ENCODE measurements around the gene PXDN.
"Not testable (repeated sequence)": the region's sequence is repeated elsewhere in the genome, so short reads cannot be mapped to it uniquely, and the experiment has no call there.

The PXDN gene

GRCh38 chr2:1782514-1782913, 38.2 kb upstream of the PXDN start:
- no peaks in the 10 kb centered on the region for H3K36me3 ChIP-seq (replicated peaks; ENCODE audit: insufficient read depth, low read length)
- no peak for DNase-seq
- no peaks in the 10 kb centered on the region for H4K20me1 ChIP-seq (ENCODE audit: insufficient read depth, low read length)
- no peak overlapping the region for H3K27ac ChIP-seq (ENCODE audit: low read length)
- H2AFZ ChIP-seq (ENCODE audit: low read length), result no peak overlapping the region
- no peaks in the 10 kb centered on the region for H3K4me1 ChIP-seq (ENCODE audit: low read length)
- TF ChIP-seq EZH2phosphoT487 (IDR thresholded peaks at IDR 0.05; ENCODE audit: low read length) (no peak), EZH2 (optimal IDR thresholded peaks at IDR 0.05; ENCODE audit: low read depth, low read length) (no peak)
- TF ChIP-seq, protein P1, sequence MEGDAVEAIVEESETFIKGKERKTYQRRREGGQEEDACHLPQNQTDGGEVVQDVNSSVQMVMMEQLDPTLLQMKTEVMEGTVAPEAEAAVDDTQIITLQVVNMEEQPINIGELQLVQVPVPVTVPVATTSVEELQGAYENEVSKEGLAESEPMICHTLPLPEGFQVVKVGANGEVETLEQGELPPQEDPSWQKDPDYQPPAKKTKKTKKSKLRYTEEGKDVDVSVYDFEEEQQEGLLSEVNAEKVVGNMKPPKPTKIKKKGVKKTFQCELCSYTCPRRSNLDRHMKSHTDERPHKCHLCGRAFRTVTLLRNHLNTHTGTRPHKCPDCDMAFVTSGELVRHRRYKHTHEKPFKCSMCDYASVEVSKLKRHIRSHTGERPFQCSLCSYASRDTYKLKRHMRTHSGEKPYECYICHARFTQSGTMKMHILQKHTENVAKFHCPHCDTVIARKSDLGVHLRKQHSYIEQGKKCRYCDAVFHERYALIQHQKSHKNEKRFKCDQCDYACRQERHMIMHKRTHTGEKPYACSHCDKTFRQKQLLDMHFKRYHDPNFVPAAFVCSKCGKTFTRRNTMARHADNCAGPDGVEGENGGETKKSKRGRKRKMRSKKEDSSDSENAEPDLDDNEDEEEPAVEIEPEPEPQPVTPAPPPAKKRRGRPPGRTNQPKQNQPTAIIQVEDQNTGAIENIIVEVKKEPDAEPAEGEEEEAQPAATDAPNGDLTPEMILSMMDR (IDR thresholded peaks at IDR 0.05; ENCODE audit: low read length), result no peak
- H3K9me3 ChIP-seq (replicated peaks; ENCODE audit: insufficient read depth, low read length), result no peaks in the 10 kb centered on the region
- H3K79me2 ChIP-seq (ENCODE audit: low read length), result no peaks in the 10 kb centered on the region
- H3K4me3 ChIP-seq (ENCODE audit: low read length), result no peak overlapping the region
- no peak overlapping the region for H3K4me2 ChIP-seq (ENCODE audit: low read depth, low read length)
- no peaks in the 10 kb centered on the region for H3F3A ChIP-seq (ENCODE audit: insufficient read depth, low read length)
- H3K27me3 ChIP-seq (replicated peaks; ENCODE audit: insufficient read depth, low read length), result no peaks in the 10 kb centered on the region
- no peak overlapping the region for H3K9ac ChIP-seq (ENCODE audit: low read length)
- no peaks in the 10 kb centered on the region for H3K9me2 ChIP-seq (replicated peaks; ENCODE audit: insufficient read depth, low read length)

DNA sequence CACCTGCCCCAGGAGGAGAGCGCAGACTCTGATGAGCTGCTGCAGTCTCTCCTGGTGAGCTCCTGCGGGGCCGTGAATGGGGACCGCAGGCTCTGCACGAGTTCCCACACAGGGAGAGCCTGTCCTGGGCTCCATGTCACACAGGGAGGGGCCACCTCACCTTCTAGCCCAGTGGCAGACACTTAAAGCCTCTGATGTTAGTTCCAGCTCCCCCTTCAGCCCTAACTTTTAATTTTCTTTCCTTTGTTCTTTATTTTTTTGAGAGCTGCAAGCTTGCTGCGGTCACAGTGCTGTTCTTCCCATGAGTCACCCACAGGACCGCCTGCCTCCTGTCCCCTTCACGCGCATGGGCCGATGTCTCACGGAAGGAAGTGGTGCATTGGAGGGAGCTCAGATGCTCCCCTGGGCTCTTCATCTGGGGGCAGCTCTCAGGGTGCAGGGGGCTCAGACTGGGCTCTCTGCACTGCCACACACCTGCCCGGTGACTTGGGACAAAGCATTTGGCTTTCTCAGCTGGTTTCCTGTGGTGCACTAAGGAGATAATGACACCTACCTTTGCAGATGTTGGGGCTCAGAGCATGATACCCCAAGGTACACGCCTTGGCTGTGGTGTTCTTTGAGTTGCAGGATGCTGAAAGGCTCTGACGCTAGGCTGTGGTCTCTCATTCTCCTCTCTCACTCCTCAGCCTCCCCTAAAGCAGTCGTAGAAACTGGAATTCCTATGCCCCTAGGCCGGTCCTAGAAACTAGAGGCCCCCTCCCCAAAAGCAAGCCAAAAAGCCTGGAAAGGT, 37.2 kb upstream of the PXDN start:
- TF ChIP-seq EZH2phosphoT487 (IDR thresholded peaks at IDR 0.05; ENCODE audit: low read length) (no peak), EZH2 (optimal IDR thresholded peaks at IDR 0.05; ENCODE audit: low read depth, low read length) (no peak)
- TF ChIP-seq, protein P1 (IDR thresholded peaks at IDR 0.05; ENCODE audit: low read length), result no peak

DNA sequence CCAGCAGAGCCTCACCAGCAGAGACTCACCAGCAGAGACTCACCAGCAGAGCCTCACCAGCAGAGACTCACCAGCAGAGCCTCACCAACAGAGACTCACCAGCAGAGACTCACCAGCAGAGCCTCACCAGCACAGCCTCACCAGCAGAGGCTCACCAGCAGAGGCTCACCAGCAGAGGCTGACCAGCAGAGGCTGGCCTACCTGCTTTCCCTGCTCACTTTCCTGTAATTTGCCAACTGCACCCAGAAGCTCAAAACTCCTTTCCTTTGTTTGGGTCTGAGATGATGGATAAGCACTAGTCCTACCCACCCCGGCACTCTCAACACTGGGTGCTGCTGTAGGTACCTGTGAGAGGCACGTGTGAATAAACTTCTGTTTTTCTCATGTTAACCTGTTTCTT, 36.4 kb upstream of the PXDN start:
- H4K20me1 ChIP-seq (ENCODE audit: insufficient read depth, low read length), result no peaks in the 10 kb centered on the region
- DNase-seq, result no peak
- no peaks in the 10 kb centered on the region for H3K4me1 ChIP-seq (ENCODE audit: low read length)
- TF ChIP-seq EZH2 (optimal IDR thresholded peaks at IDR 0.05; ENCODE audit: low read depth, low read length), result no peak
- TF ChIP-seq, protein P1 (IDR thresholded peaks at IDR 0.05; ENCODE audit: low read length), result no peak
- TF ChIP-seq EZH2phosphoT487 (IDR thresholded peaks at IDR 0.05; ENCODE audit: low read length), result no peak
- H3K79me2 ChIP-seq (ENCODE audit: low read length), result no peaks in the 10 kb centered on the region
- H3K9ac ChIP-seq (ENCODE audit: low read length), result no peak overlapping the region
- no peaks in the 10 kb centered on the region for H3K27me3 ChIP-seq (replicated peaks; ENCODE audit: insufficient read depth, low read length)
- H3F3A ChIP-seq (ENCODE audit: insufficient read depth, low read length), result no peaks in the 10 kb centered on the region
- no peak overlapping the region for H3K4me2 ChIP-seq (ENCODE audit: low read depth, low read length)
- H3K36me3 ChIP-seq (replicated peaks; ENCODE audit: insufficient read depth, low read length), result no peaks in the 10 kb centered on the region
- no peak overlapping the region for H3K27ac ChIP-seq (ENCODE audit: low read length)
- H3K9me3 ChIP-seq (replicated peaks; ENCODE audit: insufficient read depth, low read length), result no peaks in the 10 kb centered on the region
- H3K9me2 ChIP-seq (replicated peaks; ENCODE audit: insufficient read depth, low read length), result no peaks in the 10 kb centered on the region
- no peak overlapping the region for H2AFZ ChIP-seq (ENCODE audit: low read length)
- no peak overlapping the region for H3K4me3 ChIP-seq (ENCODE audit: low read length)

More for the DNA sequence above, 37.2 kb upstream of the PXDN start:
- no peaks in the 10 kb centered on the region for H3K4me1 ChIP-seq (ENCODE audit: low read length)
- no peak overlapping the region for H2AFZ ChIP-seq (ENCODE audit: low read length)
- H4K20me1 ChIP-seq (ENCODE audit: insufficient read depth, low read length), result no peaks in the 10 kb centered on the region
- H3K4me3 ChIP-seq (ENCODE audit: low read length), result no peak overlapping the region
- H3K27me3 ChIP-seq (replicated peaks; ENCODE audit: insufficient read depth, low read length), result no peaks in the 10 kb centered on the region
- H3F3A ChIP-seq (ENCODE audit: insufficient read depth, low read length), result no peaks in the 10 kb centered on the region
- no peak overlapping the region for H3K9ac ChIP-seq (ENCODE audit: low read length)
- H3K79me2 ChIP-seq (ENCODE audit: low read length), result no peaks in the 10 kb centered on the region
- no peak overlapping the region for H3K27ac ChIP-seq (ENCODE audit: low read length)
- no peaks in the 10 kb centered on the region for H3K9me3 ChIP-seq (replicated peaks; ENCODE audit: insufficient read depth, low read length)
- no peak for DNase-seq
- H3K36me3 ChIP-seq (replicated peaks; ENCODE audit: insufficient read depth, low read length), result no peaks in the 10 kb centered on the region
- H3K9me2 ChIP-seq (replicated peaks; ENCODE audit: insufficient read depth, low read length), result no peaks in the 10 kb centered on the region
- no peak overlapping the region for H3K4me2 ChIP-seq (ENCODE audit: low read depth, low read length)

DNA sequence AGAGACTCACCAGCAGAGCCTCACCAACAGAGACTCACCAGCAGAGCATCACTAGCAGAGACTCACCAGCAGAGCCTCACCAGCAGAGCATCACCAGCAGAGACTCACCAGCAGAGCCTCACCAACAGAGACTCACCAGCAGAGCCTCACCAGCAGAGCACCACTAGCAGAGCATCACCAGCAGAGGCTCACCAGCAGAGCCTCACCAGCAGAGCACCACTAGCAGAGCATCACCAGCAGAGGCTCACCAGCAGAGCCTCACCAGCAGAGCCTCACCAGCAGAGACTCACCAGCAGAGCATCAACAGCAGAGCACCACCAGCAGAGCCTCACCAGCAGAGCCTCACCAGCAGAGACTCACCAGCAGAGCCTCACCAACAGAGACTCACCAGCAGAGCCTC, 35.7 kb upstream of the PXDN start:
- not testable (repeated sequence) for H3K9me3 ChIP-seq (replicated peaks; ENCODE audit: insufficient read depth, low read length); H3K9me2 ChIP-seq (replicated peaks; ENCODE audit: insufficient read depth, low read length); H3F3A ChIP-seq (ENCODE audit: insufficient read depth, low read length); H3K79me2 ChIP-seq (ENCODE audit: low read length); H3K4me1 ChIP-seq (ENCODE audit: low read length); H2AFZ ChIP-seq (ENCODE audit: low read length); H3K4me3 ChIP-seq (ENCODE audit: low read length); H4K20me1 ChIP-seq (ENCODE audit: insufficient read depth, low read length); H3K9ac ChIP-seq (ENCODE audit: low read length); H3K4me2 ChIP-seq (ENCODE audit: low read depth, low read length); H3K27me3 ChIP-seq (replicated peaks; ENCODE audit: insufficient read depth, low read length); DNase-seq; H3K36me3 ChIP-seq (replicated peaks; ENCODE audit: insufficient read depth, low read length); H3K27ac ChIP-seq (ENCODE audit: low read length)

All from MM.1S (cell line).